Activated T-cell treated with anti-CD3 and anti-CD28 coated beads for 1 hour (primary cell): ENCODE results near the gene APC2.
"Not testable (repeated sequence)": the region's sequence is repeated elsewhere in the genome, so short reads cannot be mapped to it uniquely, and the experiment has no call there.

Experiments used
- DNase-seq: peaks from one replicate; pipeline ENCODE4 v3.0.0-alpha.2; 2020; ENCODE audit warnings: low read depth

The APC2 gene

GRCh38 chr19:1511318-1512317 lies 61.7 kb downstream of the APC2 start:
- DNase-seq = no peak

- DNase-seq = peak; percentile 35
Measured at GRCh38 chr19:1512671-1513498, 63.0 kb downstream of the APC2 start, which contains the start of gene ADAMTSL5. Gene ADAMTSL5 (minus strand): TSS chr19:1513019. CDS start chr19:1510943, 2,076 bp downstream.

GRCh38 chr19:1513499-1514294 lies 63.8 kb downstream of the APC2 start:
- peak; percentile 62 for DNase-seq

- no peak for DNase-seq
Measured at GRCh38 chr19:1514295-1514661, 64.4 kb downstream of the APC2 start.

- DNase-seq = no peak
Measured at GRCh38 chr19:1514986-1515721, 65.2 kb downstream of the APC2 start.

- no peak for DNase-seq
Measured at GRCh38 chr19:1516395-1516753, 66.5 kb downstream of the APC2 start.

GRCh38 chr19:1518471-1518870 lies 68.5 kb downstream of the APC2 start:
- DNase-seq = no peak

GRCh38 chr19:1519802-1520201 lies 69.9 kb downstream of the APC2 start:
- DNase-seq = not testable (repeated sequence)

GRCh38 chr19:1520203-1520780 lies 70.4 kb downstream of the APC2 start:
- no peak for DNase-seq

- no peak for DNase-seq
Measured at GRCh38 chr19:1521636-1522035, 71.7 kb downstream of the APC2 start.

- DNase-seq = no peak
Measured at GRCh38 chr19:1522061-1522460, 72.1 kb downstream of the APC2 start.

- DNase-seq = no peak
Measured at GRCh38 chr19:1522838-1523237, 72.9 kb downstream of the APC2 start.
